GM23338 (cell line): ENCODE data around the gene STRN4. TPM values are rescaled to one million over a fixed set of nuclear protein-coding genes. Genes with fewer than 3 reads are reported as not detected.

Source experiments
- CTCF ChIP-seq, 2 experiments: fragments of 200-600 bp in 1 of 2; sonication (generic) in 1 of 2; conservative IDR thresholded peaks; 2 replicates each; pipeline versions ENCODE4 v1.5.1 to v1.6.1; 2016 to 2017; ENCODE audit warnings: antibody characterized with exemption in 2 of 2, low read depth in 2 of 2, mild to moderate bottlenecking in 2 of 2, moderate library complexity in 1 of 2
- ETS1 ChIP-seq: IDR thresholded peaks from 2 replicates; pipeline ENCODE4 v1.6.1; 2016; ENCODE audit warnings: antibody characterized with exemption
- EZH2phosphoT487 ChIP-seq: fragments of 200-600 bp; sonication (generic); IDR thresholded peaks from one replicate; pipeline ENCODE4 v1.8.1; 2018; ENCODE audit warnings: antibody characterized with exemption; ENCODE audit not compliant: unreplicated experiment
- NANOG ChIP-seq: IDR thresholded peaks from 2 replicates; pipeline ENCODE4 v1.6.1; 2016; ENCODE audit warnings: antibody characterized with exemption, borderline replicate concordance
- POLR2AphosphoS5 ChIP-seq: IDR thresholded peaks from 2 replicates; pipeline ENCODE4 v1.6.1; 2016; ENCODE audit warnings: antibody characterized with exemption, low read depth
- ZNF114 ChIP-seq: fragments of 250-450 bp; sonication (Bioruptor Pico); IDR thresholded peaks from 2 replicates; pipeline ENCODE4 v1.5.0; 2020; ENCODE audit warnings: mild to moderate bottlenecking, moderate library complexity
- ZNF462 ChIP-seq: fragments of 250-450 bp; sonication (Bioruptor Pico); IDR thresholded peaks from 2 replicates; pipeline ENCODE4 v1.5.0; 2020; ENCODE audit warnings: mild to moderate bottlenecking, moderate library complexity
- polyA plus RNA-seq: library from polyadenylated mRNA; unstranded; fragments of >200 nt; fragmentation: Nextera tagmentation; extraction: Ambion mirVana; gene quantifications from 2 replicates; pipeline ENCODE4 v1.2.1, GENCODE V29; 2016
- total RNA-seq: library from RNA; depleted of rRNA; stranded (reverse); fragments of >200 nt; shearing (Covaris generic); gene quantifications from 2 replicates; pipeline ENCODE4 v1.2.3, GENCODE V29; 2014

STRN4 gene
- total and polyA plus RNA-seq, 2 experiments from 2014 or later = 62.1 to 140 TPM

GRCh38 chr19:46741447-46741846 is 4.8 kb downstream of the STRN4 start (continued):
- TF ChIP-seq ZNF462 (CRISPR knock-in tag) = no peak
- TF ChIP-seq NANOG = no peak
- TF ChIP-seq CTCF (conservative IDR thresholded peaks at IDR 0.05; ENCODE audit: low read depth in 2 of 2) = no peak
- TF ChIP-seq EZH2phosphoT487 = no peak
- TF ChIP-seq POLR2AphosphoS5 = no peak
- TF ChIP-seq ZNF114 (CRISPR knock-in tag) = no peak
- no peak for TF ChIP-seq ETS1
